Naive B cell (primary cell): ENCODE measurements around the gene REL. TPM values are rescaled to one million over a fixed set of nuclear protein-coding genes. Genes with fewer than 3 reads are reported as not detected.
A peak's percentile ranks its signal among the peaks of the same experiment; 100 is the strongest.

Source experiments
- ATAC-seq, 2 donors: fragments of 150-1000 bp; cut with Tn5 transposase; 2 replicates each; pipeline ENCODE4 v1.10.0; 2021; ENCODE audit warnings: low read depth in 2 of 2, mild to moderate bottlenecking in 2 of 2, moderate library complexity in 2 of 2
- DNase-seq: peaks from one replicate; pipeline ENCODE4 v3.0.0; 2022
- H3K27ac Mint-ChIP-seq, 6 donors: one replicate each; pipeline ENCODE4 v1.8.0; 2020 to 2022; ENCODE audit warnings: mild to moderate bottlenecking in 6 of 6, mixed read lengths in 6 of 6, moderate library complexity in 5 of 6, inconsistent platforms in 2 of 6
- H3K27me3 Mint-ChIP-seq, 3 donors: one replicate each; pipeline ENCODE4 v1.8.0; 2021 to 2022; ENCODE audit warnings: mixed read lengths in 3 of 3, mild to moderate bottlenecking in 1 of 3
- H3K36me3 Mint-ChIP-seq, 2 donors: one replicate each; pipeline ENCODE4 v1.8.0; 2020 to 2022; ENCODE audit warnings: mixed read lengths in 2 of 2, inconsistent platforms in 1 of 2, mild to moderate bottlenecking in 1 of 2
- H3K4me1 Mint-ChIP-seq, 3 donors: one replicate each; pipeline ENCODE4 v1.8.0; 2020 to 2022; ENCODE audit warnings: mixed read lengths in 3 of 3, inconsistent platforms in 1 of 3, mild to moderate bottlenecking in 1 of 3, moderate library complexity in 1 of 3
- H3K4me3 Mint-ChIP-seq, 8 donors: one replicate each; pipeline ENCODE4 v1.8.0; 2020 to 2022; ENCODE audit warnings: mild to moderate bottlenecking in 8 of 8, mixed read lengths in 8 of 8, moderate library complexity in 8 of 8, inconsistent platforms in 2 of 8
- H3K9me3 Mint-ChIP-seq, 7 donors: one replicate each; pipeline ENCODE4 v1.8.0; 2020 to 2022; ENCODE audit warnings: mixed read lengths in 7 of 7, mild to moderate bottlenecking in 5 of 7, inconsistent platforms in 2 of 7, moderate library complexity in 1 of 7
- polyA plus RNA-seq, 6 donors: library from polyadenylated mRNA; unstranded; fragments of 300-500 nt; fragmentation: Illumina TruSeq; gene quantifications; one replicate each; pipeline ENCODE4 v1.2.3, GENCODE V29; 2021; ENCODE audit warnings: low read depth in 6 of 6

REL gene
- polyA plus RNA-seq, 6 donors from 2014 or later, result 30.1 to 125 (median 106) TPM

- H3K36me3 Mint-ChIP-seq, result peaks cover 9 to 31% of the 10 kb centered on the region in 2 donors
- H3K27ac Mint-ChIP-seq, result peak overlapping the region in 5 of 6 donors; percentile 2 to 88 (median 67)
- no peaks in the 10 kb centered on the region for H3K27me3 Mint-ChIP-seq
- ATAC-seq (no peak), DNase-seq (no peak)
- peaks cover 31 to 45% (median 33%) of the 10 kb centered on the region in 3 donors for H3K4me1 Mint-ChIP-seq
- no peaks in the 10 kb centered on the region for H3K9me3 Mint-ChIP-seq
- peak overlapping the region in 1 of 8 donors; percentile 13 for H3K4me3 Mint-ChIP-seq
These were observed 56.9 kb downstream of the REL start for GRCh38 chr2:60938301-60938700.

DNA sequence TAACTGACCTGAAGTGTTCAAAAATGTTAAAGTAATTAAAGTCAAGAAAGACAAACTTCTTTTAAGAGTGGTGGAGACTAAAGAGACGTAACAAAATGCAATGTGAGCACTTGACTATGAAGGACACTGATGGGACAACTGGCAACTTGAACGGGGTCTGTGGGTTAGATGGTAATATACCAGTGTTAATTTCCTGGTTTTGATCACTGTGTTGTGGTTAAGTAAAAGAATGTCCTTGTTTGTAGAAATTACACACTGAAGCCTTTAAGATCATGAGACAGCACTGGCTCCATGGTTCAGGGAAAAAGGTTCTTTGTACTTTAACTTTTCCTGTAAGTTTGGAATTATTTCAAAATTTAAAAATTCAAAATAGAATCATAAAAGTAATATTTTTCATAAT is 58.2 kb downstream of the REL start:
- DNase-seq (no peak), ATAC-seq (no peak)
- Mint-ChIP-seq H3K27me3 (no peaks in the 10 kb centered on the region), H3K27ac (peak overlapping the region in 4 of 6 donors; percentile 26 to 70 (median 62)), H3K9me3 (no peaks in the 10 kb centered on the region), H3K36me3 (peaks cover 16 to 21% of the 10 kb centered on the region in 2 donors), H3K4me1 (peaks cover 21 to 32% (median 22%) of the 10 kb centered on the region in 3 donors), H3K4me3 (no peak overlapping the region)

DNA sequence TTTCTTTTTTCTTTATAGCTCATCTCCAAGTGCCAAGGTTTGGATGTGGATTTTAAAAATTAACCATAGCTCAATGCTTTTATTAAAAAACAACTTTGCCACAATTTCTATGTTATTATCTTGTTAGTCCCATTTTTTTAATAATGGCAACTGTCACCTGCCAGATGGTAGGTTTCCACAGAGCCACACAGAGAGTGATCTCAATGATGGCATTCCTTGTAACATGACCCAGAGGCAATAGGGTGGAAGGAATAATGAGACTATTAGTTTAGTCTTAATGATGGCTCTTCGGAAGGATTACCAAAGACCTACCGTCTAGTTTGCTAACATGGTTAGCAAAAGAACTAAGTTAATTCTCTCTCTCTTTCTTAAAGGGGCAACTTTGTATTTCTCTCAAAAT is 64.0 kb downstream of the REL start:
- Mint-ChIP-seq H3K27me3 (no peaks in the 10 kb centered on the region), H3K27ac (no peak overlapping the region), H3K4me3 (no peak overlapping the region), H3K4me1 (peaks cover 0 to 9% (median 3%) of the 10 kb centered on the region in 3 donors), H3K9me3 (no peaks in the 10 kb centered on the region), H3K36me3 (peaks cover under 1 to 6% of the 10 kb centered on the region in 2 donors)
- ATAC-seq (no peak), DNase-seq (no peak)

DNA sequence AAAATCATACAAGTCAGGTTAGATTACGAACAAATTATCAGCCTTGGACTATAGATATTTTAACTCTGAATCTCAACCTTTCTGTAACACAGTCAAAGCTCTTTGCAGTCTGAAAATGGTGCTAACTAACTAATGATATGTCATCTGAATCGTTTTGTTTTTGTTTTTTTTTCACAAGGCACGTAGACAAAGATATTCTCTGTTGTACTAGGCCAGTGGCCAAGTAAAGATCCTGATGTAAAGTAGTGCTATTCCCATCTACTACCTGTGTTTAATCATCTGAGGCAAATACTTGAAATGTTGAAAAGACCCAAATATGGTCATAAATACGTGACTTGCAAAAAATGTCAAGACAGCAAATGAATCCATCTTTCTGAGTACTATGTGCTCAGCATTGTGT is 65.7 kb downstream of the REL start:
- Mint-ChIP-seq H3K27ac (peak overlapping the region in 2 of 6 donors; percentile 56 to 67), H3K27me3 (no peaks in the 10 kb centered on the region), H3K36me3 (peaks cover 6 to 7% of the 10 kb centered on the region in 2 donors), H3K4me1 (peaks cover 0 to 9% (median 3%) of the 10 kb centered on the region in 3 donors), H3K4me3 (no peak overlapping the region), H3K9me3 (no peaks in the 10 kb centered on the region)
- DNase-seq (no peak), ATAC-seq (no peak)

DNA sequence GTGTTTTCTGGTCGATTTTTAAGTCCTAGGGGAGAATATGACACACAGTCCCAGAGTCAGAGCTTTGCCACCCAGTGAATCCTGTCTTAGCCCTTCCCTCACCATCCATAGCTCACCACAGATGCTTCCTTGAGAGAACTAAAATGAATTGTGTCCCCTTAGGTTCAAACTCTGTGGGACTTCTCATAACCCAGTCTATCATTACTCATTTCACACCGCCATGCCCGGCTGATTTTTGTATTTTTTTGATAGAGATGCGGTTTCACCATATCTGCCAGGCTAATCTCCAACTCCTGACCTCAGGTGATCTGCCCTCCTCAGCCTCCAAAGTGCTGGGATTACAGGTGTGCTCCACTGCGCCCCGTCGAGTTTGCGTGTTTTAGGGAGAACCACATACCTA is 66.8 kb downstream of the REL start:
- Mint-ChIP-seq H3K36me3 (peaks cover 6 to 10% of the 10 kb centered on the region in 2 donors), H3K9me3 (no peaks in the 10 kb centered on the region), H3K27me3 (no peaks in the 10 kb centered on the region), H3K27ac (no peak overlapping the region), H3K4me3 (no peak overlapping the region), H3K4me1 (peaks cover 0 to 9% (median 3%) of the 10 kb centered on the region in 3 donors)
- DNase-seq, result no peak
- no peak for ATAC-seq

DNA sequence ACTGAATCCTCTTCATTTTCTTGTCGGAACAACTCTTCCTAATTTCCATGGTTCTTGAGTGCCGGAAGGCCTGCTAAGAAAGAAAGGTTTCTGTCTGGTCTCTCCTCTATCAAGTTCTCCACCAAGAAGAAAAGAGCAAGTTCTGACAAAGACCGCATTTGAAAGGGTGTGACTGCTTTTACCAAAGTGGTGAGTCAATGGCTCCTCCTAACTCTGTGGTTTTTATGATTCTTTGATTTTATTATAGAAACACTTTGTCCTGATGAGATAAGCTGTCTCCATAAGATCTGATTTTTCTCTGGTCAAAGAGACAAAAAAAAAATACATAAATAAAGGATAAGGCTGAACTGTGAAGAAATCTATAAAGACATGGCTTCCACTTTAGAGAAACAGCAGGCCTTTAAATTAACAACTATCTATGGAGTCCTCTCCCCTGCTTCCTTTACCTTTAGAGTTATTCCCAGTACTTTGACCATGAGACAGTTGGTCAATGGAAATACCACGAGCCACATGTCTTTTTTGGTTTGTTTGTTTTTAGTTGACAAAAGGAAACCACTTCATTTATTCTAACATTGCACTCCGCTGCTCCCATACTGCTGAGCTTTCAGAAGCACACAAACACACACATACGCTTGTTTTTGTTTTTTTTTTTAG is 67.7 kb downstream of the REL start:
- no peak for ATAC-seq
- no peak for DNase-seq
- Mint-ChIP-seq H3K9me3 (peaks cover 0 to 5% (median 0%) of the 10 kb centered on the region in 7 donors), H3K4me3 (no peak overlapping the region), H3K27me3 (no peaks in the 10 kb centered on the region), H3K27ac (peak overlapping the region in 1 of 6 donors; percentile 63), H3K4me1 (peaks cover 0 to 9% (median 3%) of the 10 kb centered on the region in 3 donors), H3K36me3 (peaks cover 14 to 19% of the 10 kb centered on the region in 2 donors)

DNA sequence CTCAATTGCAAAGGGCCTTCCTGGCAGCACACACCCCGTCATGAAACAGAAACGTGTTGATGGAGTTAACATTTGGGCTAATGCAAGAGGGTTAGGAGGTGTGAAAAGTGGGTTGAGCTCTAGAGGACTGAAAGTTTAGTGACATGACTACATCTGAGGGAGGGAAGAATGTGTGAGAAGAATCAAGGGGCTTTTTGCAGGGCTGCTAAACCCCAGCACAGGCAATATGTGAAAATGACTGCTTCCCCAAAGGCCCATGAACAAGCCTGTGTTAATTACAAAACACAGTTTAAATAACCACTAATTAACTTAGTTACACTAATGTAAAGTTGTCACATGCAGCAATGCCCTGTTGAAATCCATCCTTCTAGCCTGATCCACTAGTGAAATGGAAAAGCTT is 72.8 kb downstream of the REL start:
- Mint-ChIP-seq H3K27ac (no peak overlapping the region), H3K36me3 (peaks cover 16 to 19% of the 10 kb centered on the region in 2 donors), H3K27me3 (no peaks in the 10 kb centered on the region), H3K9me3 (peaks cover 0 to 5% (median 0%) of the 10 kb centered on the region in 7 donors), H3K4me1 (no peaks in the 10 kb centered on the region), H3K4me3 (no peak overlapping the region)
- DNase-seq, result no peak
- ATAC-seq, result no peak

- Mint-ChIP-seq H3K4me1 (no peaks in the 10 kb centered on the region), H3K9me3 (peaks cover 0 to 5% (median 0%) of the 10 kb centered on the region in 7 donors), H3K36me3 (peaks cover 12 to 16% of the 10 kb centered on the region in 2 donors), H3K4me3 (no peak overlapping the region), H3K27me3 (no peaks in the 10 kb centered on the region), H3K27ac (no peak overlapping the region)
- ATAC-seq (no peak), DNase-seq (no peak)
These were observed 75.8 kb downstream of the REL start for GRCh38 chr2:60957224-60957623.

DNA sequence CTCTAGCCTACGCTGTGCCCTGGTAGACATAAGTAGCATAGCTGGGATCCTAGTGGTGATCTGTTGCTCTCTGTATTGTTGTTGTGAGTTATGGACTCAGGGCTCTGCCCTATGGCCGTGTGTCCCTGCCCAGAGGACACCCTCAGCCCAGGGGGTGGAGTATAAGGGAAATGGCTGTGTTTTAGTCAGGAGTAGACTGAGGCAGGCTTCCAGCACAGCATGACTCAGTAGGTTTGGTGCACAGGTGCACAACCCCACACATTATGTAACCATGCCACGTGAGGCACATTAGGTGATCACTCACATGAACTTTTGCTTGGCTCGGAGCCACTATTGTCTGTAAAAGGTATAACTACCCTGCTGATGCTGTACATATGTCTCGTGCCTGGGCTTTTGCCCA is 76.3 kb downstream of the REL start:
- ATAC-seq, result no peak
- Mint-ChIP-seq H3K9me3 (peaks cover 0 to 5% (median 0%) of the 10 kb centered on the region in 7 donors), H3K4me3 (no peak overlapping the region), H3K36me3 (peaks cover 12 to 16% of the 10 kb centered on the region in 2 donors), H3K27me3 (no peaks in the 10 kb centered on the region), H3K4me1 (no peaks in the 10 kb centered on the region), H3K27ac (peak overlapping the region in 1 of 6 donors; percentile 76)
- DNase-seq, result no peak

GRCh38 chr2:60958361-60958760 is 77.0 kb downstream of the REL start:
- Mint-ChIP-seq H3K27ac (peak overlapping the region in 1 of 6 donors; percentile 33), H3K4me1 (peaks cover 0 to 5% (median 4%) of the 10 kb centered on the region in 3 donors), H3K27me3 (no peaks in the 10 kb centered on the region), H3K36me3 (peaks cover 7 to 15% of the 10 kb centered on the region in 2 donors), H3K9me3 (peaks cover 0 to 4% (median 0%) of the 10 kb centered on the region in 7 donors), H3K4me3 (no peak overlapping the region)
- DNase-seq, result no peak
- no peak for ATAC-seq

DNA sequence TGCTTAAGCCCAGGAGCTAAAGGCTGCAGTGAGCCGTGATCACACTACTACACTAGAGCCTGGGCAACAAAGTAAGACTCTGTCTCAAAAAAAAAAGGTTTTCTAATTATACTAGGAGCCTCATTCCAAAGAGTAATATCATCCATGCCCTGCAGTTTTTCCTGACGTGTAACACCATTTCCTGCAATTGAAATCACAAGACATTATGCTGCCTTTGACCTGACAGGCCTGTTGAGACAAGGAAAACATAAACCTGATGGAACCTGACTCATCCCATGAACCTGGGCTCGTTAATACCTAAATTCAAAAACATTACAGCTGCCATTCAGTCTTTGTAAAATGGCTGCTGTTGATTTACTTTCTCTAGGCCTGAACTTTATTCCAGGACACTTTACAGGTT is 77.4 kb downstream of the REL start:
- H3K36me3 Mint-ChIP-seq, result peaks cover 3 to 11% of the 10 kb centered on the region in 2 donors
- H3K4me1 Mint-ChIP-seq, result peaks cover 0 to 5% (median 5%) of the 10 kb centered on the region in 3 donors
- peak overlapping the region in 1 of 6 donors; percentile 33 for H3K27ac Mint-ChIP-seq
- no peak for ATAC-seq
- H3K27me3 Mint-ChIP-seq, result no peaks in the 10 kb centered on the region
- no peak for DNase-seq
- H3K4me3 Mint-ChIP-seq, result no peak overlapping the region
- no peaks in the 10 kb centered on the region for H3K9me3 Mint-ChIP-seq

- no peak for ATAC-seq
- Mint-ChIP-seq H3K9me3 (no peaks in the 10 kb centered on the region), H3K27me3 (no peaks in the 10 kb centered on the region), H3K4me3 (no peak overlapping the region), H3K27ac (no peak overlapping the region), H3K36me3 (peaks cover 0 to 8% of the 10 kb centered on the region in 2 donors), H3K4me1 (peaks cover 7 to 12% (median 11%) of the 10 kb centered on the region in 3 donors)
- DNase-seq, result no peak
These were observed 78.1 kb downstream of the REL start for GRCh38 chr2:60959501-60959900.

DNA sequence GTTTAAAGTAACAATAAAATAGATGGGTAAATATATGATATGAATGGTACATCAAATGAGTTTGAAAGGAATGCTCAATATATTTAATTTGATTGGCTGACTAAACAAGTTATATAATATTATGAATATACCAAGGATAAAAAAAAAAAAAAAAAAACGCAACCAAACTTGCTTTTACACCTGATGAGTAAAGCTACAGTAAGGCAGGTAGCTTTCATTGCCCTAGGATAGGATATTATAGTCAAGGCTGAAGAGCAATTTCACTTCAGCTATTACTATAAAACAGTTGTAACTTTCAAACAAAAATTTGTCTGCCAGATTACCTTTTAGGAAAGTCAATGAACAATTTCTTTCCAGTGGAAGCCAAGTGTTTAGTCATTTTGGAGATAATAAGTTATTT is 79.3 kb downstream of the REL start:
- Mint-ChIP-seq H3K4me1 (peaks cover 8 to 22% (median 14%) of the 10 kb centered on the region in 3 donors), H3K27ac (no peak overlapping the region), H3K27me3 (no peaks in the 10 kb centered on the region), H3K4me3 (no peak overlapping the region), H3K36me3 (peaks cover 0 to 8% of the 10 kb centered on the region in 2 donors), H3K9me3 (no peaks in the 10 kb centered on the region)
- no peak for ATAC-seq
- no peak for DNase-seq

GRCh38 chr2:60961457-60961856 is 80.1 kb downstream of the REL start:
- Mint-ChIP-seq H3K27me3 (no peaks in the 10 kb centered on the region), H3K4me1 (peaks cover 14 to 28% (median 18%) of the 10 kb centered on the region in 3 donors), H3K27ac (no peak overlapping the region), H3K36me3 (peaks cover 0 to 10% of the 10 kb centered on the region in 2 donors), H3K9me3 (no peaks in the 10 kb centered on the region), H3K4me3 (no peak overlapping the region)
- ATAC-seq (no peak), DNase-seq (no peak)
